Hematopoietic multipotent progenitor cell treated with erythropoietin and hydrocortisone succinate and interleukin-3 and kit ligand, for 4 days (in vitro differentiated cells): Measurements from ENCODE around the gene MTHFD2L.
"Not testable (repeated sequence)": the region's sequence is repeated elsewhere in the genome, so short reads cannot be mapped to it uniquely, and the experiment has no call there.

Source experiments
- DNase-seq: peaks from one replicate; pipeline ENCODE4 v3.0.0-alpha.2; 2015

The MTHFD2L gene

DNA sequence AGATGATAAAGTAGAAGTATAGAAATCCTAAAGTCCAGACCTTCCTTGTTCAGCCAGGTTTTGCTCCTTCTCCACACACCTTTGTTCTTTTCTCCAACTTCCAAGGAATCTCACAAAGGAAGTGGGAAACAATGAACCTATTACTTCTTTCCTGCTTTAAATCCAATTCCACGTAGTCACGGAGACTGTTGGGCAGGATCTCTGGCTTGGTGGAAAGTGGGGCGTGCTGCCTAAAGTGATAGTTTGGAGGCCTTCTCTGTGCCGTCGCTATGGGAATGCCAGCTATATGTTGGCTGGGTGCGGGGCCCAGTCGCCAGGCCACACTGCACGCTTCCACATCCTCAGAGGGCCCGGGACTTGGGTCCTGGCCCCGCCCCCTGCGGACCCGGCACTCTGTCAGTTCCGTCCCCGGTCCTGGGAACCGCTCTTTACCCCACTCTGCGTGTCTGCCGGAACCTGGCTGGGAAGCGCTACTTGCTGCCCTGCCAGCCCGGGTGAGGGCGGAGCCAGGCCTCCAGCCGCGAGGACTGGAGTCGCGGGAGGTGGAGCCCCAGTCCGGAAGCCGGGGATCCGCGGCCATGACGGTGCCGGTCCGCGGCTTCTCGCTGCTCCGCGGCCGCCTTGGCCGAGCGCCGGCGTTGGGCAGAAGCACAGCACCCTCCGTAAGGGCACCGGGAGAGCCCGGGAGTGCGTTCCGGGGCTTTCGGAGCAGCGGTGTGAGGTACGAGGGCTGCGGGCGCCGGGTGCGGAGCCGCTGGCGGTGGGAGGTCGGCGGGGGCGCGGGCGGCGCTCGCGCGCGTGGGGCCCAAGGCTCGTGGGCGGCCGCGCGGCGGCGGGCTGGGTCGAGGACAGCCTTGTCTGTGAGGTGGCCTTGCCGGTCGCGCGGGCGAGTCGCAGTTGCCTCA, at the start of gene MTHFD2L:
MTHFD2L (plus strand) TSS at position 558 of the 905 bp plus-strand sequence; CDS start at position 579, 21 bp downstream.
- peak; percentile 97 for DNase-seq

DNA sequence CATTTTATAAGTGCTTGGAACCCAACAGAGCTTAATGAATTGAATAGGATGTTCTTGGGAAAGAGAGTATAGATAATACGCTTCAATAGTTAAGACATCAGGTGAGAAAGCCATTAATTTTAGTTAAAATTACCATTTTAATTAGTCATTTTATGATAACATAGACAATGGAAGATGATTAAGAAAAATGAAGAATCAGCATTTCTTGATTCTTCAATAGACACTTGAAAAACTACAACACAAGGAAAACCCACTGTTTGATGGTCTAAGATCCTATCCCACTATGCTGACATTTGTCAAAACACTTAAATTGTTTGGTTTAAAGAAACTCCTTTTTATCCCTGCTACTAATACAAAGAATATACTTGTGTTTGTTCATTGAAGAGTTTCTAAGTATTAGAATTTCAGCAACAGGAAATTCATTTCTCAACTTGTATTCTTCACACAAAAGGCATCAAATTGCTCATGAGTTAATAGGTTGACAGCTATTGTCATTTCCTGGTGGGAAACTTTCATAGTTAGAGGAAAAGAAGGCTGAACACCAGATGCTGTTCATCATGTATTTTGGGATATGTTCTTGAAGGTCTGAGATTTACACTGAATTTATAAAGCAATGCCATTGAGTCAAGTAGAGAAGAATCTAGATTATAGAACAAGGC, 49.3 kb upstream of the MTHFD2L start:
- no peak for DNase-seq

DNA sequence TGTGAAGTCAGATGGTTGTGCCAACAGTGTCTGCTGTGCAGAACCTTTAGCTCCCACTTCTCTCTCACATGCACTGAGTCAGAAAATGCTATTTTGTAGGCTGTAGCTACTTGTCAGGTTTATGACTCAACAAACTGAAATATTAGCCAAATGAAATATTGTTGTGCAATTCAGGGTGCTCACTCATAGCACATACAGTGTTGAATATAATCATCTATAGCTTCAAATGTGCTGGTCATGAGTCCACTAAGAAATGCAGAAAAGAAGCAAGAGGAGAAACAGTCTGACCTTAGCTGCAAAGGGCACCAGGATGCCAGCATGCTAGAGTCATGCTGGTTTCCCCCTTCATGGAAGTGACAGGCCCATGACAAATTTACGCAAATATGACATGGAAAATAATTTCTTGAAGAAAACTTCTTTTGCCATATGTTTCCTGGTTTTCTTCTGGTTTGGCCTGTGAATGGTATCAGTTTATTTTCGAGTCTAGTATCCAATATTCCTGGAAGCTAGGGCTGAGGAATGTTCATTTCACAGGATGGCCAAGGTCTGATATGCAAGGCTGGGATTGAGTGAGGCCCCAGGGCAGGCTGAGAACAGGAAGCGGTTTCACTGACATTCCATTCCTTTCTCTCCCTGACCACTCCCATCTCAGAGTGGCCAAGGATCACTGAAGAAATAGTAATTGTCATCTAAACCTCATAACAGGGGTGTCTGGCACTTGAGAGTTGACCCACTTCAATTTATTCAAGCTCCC, 48.6 kb upstream of the MTHFD2L start:
- DNase-seq: peak; percentile 44

DNA sequence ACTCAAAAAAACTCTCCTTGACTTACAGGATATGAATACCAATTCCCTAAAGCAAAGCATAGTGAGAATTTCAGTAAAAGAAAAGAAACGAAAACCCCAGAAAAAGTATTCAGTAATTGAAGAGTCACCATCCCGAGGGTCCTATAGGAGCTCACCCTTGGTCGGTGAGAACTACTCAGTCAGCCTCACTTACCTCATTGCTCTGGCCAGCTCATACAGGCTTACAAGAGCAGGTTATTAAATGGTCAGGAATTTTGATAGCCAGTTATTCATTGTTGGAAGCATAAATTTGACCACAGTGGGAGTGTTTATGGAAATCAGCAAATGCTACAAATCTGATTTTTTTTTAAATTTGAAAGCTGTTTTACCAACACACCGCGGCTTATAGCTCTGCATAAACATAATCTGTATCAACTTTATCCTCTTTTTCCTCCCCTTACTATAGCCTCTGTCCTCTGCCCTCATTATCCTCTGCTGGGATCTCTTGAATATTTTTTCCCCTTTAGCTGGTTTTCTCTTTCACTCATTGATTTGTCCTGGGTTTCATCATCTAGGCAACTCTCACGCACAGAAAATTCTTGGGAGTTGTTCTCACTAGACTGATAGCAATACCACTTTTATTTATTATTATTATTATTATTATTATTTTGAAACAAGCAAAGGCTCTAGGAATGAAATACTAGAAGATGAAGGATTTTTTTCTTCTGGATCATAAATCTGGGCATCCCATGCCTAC, 47.9 kb upstream of the MTHFD2L start:
- no peak for DNase-seq

DNA sequence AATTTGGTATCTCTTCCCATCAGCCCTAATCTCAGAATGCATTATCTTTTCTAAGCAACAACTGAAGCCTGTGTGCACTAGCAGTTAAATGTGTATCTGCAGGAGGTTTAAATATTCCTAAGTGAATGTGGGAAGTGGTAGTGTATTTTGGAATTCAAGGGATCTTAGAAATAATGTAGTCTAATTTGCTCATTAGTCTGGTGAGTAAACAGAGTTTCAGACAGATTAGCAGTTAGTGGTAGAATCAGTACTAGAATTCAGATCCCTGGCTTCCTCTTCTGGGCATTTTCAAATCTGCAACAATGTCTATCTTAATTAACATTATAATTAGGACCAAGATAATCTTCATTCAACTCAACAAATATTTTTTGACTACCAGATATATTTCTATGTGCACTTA, 47.2 kb upstream of the MTHFD2L start:
- no peak for DNase-seq

DNA sequence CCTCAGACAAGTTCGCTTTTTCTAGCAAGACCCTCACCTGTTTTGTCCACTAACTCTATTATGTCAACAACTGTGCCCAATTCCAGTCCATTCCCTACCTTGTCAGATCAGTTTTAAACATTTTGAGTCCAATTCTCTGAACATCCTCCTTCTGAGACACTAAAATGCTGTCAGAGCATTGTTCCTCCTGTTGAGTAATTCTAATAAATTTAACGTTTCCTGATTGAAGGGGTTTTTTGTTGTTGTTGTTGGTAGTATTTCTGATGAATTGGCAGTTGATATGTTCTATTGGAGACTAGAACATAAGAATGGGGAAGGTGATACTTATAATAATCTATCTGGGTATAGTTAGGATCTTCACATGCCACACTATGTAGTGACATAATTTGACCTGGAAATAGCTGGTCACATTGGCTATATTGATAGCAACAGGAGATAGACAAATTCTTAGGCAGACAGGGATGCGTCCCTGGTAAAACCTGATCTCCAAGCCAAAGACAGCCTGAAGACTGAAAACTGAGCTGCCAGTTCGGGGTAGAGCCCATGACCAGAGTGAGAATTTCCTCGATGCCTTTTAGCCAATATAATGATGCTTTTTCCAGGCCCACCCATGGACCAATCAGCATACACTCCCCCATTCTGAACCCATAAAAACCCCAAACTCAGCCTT, 46.5 kb upstream of the MTHFD2L start:
- no peak for DNase-seq

DNA sequence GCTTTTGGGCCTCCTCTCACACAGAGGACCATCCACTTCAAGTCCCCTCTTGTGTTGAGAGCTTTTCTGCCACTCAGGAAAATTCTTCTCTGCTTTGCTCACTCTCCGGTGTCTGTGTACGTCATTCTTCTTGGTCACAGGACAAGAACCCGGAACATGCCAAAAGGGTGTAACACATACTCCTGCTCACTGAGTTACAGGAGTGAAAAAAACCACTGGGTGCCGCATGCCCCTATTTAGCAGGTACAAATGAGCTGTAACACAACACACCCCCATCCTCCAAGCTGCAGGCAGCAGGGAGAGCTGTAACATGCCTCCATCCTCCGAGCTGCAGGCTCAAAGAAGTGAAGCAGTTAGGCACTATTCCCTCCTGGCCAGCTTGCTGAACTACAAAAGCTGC, 45.9 kb upstream of the MTHFD2L start:
- DNase-seq: no peak

DNA sequence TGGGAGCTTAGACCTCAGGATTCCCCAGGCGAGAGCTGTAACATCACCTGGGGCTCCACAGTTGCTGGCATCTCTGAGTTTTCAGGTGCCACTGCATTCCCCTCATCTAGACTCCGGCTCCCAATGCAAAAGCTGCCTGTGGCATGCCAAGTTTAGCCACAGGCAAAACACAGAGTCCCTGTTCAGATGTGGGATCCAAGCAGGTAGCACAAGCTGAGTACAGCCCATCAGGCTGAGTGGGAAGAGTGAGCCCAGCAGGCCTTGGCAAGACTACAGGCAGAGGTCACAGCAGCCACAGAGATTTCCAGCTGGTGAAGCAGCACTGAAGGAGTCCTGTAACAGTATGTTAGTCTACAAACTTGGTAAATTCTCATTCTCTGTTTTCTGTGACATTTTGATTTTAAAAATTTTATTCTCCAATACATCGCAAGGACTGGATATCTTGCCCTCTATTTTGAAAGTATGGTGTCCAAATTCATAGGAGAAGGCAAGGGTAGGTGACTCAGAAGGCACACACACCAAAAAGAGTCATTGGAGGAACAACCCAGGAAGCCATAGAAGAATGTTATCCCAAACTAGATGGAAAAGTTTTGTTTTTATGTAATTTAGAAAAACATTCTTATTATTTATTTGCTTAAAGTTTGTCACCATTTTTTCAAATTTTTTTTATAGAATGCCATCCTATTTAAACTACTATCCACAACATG, 45.4 kb upstream of the MTHFD2L start:
- DNase-seq: no peak

DNA sequence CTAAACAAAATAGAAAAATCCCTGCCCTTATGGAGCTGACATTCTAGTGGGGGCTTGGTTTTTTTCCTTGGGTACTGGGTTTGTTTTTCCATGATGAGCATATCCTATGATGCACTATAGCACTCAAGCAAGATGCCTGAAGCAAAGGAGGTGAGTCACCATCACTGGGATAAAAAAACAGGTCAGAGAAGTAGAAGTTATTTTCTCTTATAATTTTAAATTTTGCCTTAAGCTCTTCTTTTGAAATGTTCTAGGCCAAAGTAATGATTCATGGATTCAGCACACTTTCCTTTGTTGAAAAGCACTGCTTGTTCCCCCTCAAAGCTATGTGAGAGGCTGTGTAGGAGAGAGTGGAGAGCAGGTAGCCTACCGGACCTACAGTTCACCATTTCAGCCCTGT, 43.7 kb upstream of the MTHFD2L start:
- DNase-seq: no peak

DNA sequence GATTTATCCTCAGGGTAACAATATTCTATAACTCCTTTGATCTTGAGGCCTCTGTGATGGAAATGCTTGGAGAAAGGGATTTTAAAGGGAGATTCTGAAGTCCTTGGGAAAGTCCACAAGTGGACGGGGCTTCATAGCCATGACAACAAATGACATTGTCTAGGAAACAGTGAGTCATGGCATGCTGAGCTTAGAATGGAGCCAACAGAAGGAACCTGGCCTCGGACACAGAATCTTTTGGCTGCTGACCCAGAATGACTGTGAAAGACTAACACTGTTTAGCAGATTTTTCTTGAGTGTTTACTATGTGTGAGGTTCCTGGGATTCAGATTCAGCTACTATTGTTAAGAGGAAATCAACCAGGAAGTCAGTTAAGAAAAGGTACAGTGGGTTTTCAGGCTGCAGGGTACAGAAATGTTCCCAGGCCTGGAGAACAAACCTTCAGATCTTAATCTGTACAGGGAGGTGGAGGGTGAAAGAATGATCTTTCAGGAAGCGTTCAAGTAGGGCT, 40.8 kb upstream of the MTHFD2L start:
- no peak for DNase-seq

DNA sequence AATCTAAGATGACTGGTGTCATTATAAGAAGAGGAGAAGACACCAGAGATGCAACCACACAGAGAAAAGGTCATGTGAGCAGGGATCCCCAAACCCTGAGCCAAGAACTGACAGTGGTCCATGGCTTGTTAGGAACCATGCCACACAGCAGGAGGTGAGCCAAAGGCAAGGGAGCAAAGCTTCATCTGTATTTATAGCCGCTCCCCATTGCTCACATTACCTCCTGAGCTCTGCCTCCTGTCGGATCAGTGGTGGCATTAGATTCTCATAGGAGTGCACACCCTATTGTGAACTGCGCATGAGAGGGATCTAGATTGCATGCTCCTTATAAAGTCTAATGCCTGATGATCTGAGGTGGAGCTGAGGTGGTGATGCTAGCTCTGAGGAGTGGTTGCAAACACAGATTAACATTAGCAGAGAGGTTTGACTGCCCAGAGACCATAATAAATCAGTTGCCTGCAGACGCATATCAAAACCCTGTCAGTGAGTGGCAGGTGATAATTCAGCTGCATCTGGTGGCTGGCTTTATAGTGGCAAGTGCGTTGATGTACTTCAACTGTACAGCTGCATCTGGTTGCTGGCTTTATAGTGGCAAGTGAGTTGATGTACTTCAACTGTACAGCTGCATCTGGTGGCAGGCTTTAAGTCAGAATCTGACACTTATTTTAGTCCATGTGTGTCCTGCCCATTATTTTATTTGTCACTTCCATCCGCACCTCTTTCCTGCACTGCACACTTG, 39.1 kb upstream of the MTHFD2L start:
- DNase-seq: no peak

DNA sequence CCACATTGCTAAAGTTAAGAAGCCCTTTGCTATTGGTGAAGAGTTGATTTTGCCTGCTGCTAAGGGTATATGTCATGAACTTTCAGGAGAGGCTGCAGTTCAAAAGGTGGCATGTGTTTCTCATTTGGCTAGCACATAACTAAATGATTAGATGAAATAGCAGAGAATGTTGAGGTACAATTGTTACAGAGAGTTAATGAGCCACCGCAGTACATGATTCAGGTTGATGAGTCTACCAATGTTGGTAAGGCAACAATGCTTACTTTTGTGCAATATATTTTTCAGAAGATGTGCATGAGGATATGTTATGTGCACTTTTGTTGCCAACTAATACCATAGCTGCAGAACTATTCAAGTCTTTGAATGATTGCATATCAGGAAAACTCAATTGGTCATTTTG, 37.8 kb upstream of the MTHFD2L start:
- DNase-seq: no peak

DNA sequence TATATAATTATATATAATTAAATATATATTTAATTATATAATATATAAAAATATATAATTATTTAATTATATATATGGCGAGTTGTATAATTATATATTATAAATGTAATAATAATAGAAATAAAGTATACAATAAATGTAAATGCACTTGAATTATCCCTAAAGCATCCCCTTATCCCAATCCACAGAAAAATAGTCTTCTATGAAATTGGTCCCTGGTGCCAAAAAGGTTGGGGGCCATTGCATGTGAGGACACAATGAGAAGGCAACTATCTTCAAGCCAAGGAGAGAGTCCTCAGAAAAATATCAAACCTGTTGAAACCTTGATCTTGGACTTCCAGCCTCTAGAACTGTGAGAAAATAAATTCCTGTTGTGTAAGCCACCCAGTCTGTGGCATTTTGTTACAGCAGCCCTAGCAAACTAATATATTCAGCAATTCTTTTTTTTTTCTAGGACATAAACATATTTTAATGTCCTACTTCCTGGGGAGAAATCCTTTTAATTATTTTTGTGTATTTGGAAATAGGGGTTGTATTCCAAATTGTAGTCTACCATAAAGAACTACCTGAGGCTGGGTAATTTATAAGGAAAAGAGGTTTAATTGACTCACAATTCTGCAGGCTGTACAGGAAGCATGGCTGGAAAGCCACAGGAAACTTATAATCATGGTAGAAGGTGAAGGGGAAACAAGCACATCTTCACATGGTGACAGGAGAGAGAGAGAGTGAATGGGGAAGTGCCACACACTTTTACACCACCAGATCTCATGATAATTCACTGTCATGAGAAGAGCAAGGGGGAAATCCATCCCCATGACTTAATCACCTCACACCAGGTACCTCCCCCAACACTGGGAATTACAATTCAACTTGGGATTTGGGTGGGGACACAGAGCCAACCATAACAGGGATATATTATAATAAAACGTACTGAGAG, 36.0 kb upstream of the MTHFD2L start:
- no peak for DNase-seq

DNA sequence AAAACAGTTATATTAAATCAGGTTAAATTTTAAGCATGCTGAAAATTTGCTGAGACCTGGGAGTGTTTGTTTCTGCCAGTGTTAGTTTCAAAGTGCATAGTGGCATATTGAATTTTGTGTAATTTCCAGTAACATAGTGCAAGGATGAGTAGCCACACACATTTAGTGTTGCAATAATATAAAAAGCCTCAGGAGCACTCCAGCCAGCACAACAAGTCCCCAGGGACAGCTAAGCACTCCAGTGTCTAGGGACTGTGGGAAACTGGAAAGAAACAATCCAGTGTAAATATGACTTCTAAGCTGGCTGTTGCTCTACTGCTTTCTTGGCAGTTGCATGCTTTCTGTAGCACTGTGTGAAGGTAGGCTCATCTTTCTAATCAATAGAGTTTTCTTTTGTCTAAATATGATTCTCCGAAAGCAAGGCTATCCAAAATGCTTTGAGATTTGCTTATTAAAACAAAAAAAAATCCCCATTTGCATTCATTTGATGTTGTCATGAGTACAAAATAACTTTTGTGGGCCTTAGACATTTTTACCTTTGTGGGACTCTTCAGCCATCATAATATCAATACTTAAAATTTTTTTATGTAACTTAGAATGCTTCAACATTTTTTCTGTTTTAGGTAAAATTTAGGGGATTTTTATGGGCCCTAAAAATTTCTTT, 34.7 kb upstream of the MTHFD2L start:
- DNase-seq: no peak

DNA sequence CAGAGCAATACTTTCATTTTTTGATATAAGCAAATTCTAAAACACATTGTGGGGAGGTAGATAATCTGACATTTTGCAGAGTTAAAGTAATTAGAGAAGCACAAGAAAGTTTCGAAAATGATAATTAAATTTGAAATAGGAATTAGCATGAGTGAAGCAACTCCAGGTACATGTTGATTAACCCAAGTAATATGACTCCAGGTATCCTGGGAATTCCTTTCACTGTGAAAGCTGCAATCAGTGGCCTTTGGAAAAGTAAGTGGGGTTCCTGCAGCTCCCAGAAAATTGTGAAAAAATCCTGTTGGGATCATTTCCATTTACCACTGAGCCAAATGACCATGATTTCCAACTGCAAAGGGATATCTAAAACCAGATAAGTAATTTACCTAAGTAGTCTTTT, 32.9 kb upstream of the MTHFD2L start:
- no peak for DNase-seq

DNA sequence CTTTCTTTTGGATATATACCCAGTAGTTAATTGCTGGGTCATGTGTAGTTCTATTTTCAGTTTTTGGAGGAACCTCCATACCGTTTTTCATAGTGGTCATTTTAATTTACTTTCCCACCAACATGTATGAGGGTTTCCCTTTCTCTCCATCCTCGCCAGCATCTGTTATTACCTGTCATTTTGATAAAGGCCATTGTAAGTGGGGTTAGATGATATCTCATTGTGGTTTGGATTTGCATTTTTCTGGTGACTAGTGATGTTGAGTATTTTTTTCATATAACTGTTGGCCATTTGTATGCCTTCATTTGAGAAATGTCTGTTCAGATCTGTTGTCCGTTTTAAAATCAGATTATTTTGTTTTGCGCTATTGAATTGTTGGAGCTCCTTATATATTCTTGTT, 30.2 kb upstream of the MTHFD2L start:
- DNase-seq: peak; percentile 5

DNA sequence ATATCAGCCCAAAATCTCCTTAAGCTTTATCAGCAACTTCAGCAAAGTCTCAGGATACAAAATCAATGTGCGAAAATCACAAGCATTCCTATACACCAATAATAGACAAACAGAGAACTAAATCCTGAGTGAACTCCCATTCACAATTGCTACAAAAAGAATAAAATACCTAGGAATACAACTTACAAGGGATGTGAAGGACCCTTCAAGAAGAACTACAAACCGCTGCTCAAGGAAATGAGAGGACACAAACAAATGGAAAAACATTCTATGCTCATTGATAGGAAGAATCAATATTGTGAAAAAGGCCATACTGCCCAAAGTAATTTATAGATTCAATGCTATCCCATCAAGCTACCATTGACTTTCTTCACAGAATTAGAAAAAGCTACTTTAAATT, 27.1 kb upstream of the MTHFD2L start:
- not testable (repeated sequence) for DNase-seq

DNA sequence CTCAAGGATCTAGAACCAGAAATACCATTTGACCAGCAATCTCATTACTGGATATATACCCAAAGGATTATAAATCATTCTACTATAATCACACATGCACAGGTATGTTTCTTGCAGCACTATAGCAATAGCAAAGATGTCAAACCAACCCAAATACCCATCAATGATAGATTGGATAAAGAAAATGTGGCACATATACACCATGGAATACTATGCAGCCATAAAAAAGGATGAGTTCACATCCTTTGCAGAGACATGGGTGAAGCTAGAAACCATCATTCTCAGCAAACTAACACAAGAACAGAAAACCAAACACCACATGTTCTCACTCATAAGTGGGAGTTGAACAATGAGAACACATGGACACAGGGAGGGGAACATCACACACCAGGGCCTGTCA, 25.7 kb upstream of the MTHFD2L start:
- DNase-seq: not testable (repeated sequence)

DNA sequence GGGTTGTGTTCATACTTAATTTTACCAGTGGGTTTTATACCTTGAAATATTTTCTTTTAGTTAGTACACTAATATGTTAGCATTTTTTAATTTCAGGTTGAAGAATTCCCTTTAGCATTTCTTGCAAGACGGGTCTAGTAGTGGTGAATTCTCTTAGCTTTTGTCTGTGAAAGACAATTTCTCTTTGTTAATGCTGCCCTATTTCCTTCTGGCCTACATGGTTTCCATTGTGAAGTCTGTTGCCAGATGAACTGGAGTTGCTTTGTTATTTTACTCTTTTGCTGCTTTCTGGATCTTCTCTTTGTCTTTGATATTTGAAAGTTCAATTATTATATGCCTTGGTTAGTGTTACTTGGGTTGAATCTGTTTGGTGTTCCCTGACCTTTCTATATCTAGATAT, 25.0 kb upstream of the MTHFD2L start:
- no peak for DNase-seq
